ENCODE data around the gene SMIM28.

Gene SMIM28

GRCh38 chr6:138415125-138415524 lies 37.4 kb downstream of the SMIM28 start:
- no peak overlapping the region for H3K4me3 ChIP-seq (ENCODE audit: low read depth, low read length)
- TF ChIP-seq, protein P1, sequence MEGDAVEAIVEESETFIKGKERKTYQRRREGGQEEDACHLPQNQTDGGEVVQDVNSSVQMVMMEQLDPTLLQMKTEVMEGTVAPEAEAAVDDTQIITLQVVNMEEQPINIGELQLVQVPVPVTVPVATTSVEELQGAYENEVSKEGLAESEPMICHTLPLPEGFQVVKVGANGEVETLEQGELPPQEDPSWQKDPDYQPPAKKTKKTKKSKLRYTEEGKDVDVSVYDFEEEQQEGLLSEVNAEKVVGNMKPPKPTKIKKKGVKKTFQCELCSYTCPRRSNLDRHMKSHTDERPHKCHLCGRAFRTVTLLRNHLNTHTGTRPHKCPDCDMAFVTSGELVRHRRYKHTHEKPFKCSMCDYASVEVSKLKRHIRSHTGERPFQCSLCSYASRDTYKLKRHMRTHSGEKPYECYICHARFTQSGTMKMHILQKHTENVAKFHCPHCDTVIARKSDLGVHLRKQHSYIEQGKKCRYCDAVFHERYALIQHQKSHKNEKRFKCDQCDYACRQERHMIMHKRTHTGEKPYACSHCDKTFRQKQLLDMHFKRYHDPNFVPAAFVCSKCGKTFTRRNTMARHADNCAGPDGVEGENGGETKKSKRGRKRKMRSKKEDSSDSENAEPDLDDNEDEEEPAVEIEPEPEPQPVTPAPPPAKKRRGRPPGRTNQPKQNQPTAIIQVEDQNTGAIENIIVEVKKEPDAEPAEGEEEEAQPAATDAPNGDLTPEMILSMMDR (IDR thresholded peaks at IDR 0.05; ENCODE audit: insufficient read depth, low read depth, low read length, missing control alignments): no peak
- no peak for DNase-seq (ENCODE audit: low read depth)

DNA sequence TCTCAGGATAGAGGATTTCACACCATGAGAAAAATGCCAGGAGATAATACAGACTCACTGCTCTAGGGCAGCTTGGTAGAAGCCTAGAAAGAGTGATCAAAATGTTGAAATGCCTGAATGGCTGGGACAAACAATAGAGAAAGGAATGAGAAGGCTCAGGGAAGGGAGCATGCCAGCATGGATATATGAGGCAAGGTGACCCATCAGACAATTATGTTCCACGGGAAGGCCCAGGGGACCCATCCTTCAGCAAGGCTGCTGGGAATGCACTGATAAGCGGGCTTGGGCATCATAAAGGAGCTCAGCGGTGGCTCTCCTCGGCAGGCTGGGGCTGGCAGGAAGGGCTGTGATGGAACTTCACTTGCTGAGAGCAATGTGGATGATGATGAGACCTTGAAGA lies 38.5 kb downstream of the SMIM28 start:
- TF ChIP-seq, protein P1 (IDR thresholded peaks at IDR 0.05; ENCODE audit: insufficient read depth, low read depth, low read length, missing control alignments): no peak
- H3K4me3 ChIP-seq (ENCODE audit: low read depth, low read length): no peak overlapping the region
- DNase-seq (ENCODE audit: low read depth): no peak

DNA sequence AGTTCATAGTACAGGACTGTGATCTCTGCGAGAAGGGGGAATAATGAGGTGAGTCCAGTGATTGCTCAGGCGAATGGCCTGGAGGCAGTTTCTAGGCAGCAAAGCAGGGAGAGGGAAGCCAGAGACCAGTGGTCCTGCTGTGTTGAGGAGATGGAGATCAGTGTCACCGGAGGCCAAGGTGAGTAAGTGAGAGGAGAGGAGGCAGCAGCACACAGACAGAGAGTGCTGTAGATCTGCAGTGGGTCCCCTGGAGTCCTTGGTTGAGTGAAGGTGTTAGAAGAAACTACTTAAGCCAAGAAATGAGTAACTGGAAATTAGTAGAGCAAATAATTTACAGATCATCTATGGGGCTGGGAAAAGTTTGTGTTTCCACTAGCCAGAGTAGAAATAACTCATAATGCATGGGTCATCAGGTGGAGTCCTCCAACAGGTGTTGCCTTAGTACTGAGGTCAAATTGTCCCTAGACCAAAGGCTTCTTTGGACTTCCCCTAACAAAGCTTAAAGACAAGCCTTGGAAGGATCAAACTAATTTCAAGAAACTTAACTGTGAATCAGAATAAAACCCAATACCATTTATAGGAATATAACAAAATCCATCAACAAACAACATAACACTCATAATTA lies 39.9 kb downstream of the SMIM28 start:
- no peak overlapping the region for H3K4me3 ChIP-seq (ENCODE audit: low read depth, low read length)
- DNase-seq (ENCODE audit: low read depth): no peak
- TF ChIP-seq, protein P1 (IDR thresholded peaks at IDR 0.05; ENCODE audit: insufficient read depth, low read depth, low read length, missing control alignments): no peak

DNA sequence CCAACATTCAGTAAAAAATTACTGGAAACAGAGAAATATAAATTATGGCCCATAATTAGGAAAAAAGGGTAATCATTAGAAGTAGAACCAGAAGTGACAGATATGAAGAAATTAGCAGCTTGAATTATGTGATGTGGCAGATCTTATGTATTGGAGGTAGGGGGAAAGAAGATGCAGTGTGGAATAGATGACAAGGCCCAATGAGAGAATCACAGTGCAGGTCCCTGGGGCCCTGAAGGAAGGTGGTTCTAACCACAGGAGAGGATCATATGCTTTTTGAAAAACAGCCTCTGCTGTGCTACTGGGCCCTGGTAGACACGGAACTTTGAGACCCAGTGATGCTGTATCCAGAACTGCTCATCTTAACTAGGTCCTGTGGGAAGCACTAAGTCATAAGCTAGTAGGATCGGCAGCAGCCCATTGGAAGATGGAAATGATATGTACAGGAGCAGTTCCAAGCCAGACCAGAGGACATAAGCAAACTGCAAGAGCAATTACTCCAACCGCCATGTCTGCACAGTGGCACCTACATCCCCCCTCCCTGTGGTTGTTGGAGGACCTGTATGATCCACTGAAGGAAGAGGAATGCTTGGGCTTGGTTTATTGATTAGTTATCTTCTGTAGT lies 40.5 kb downstream of the SMIM28 start:
- DNase-seq (ENCODE audit: low read depth): no peak
- H3K4me3 ChIP-seq (ENCODE audit: low read depth, low read length): no peak overlapping the region
- TF ChIP-seq, protein P1 (IDR thresholded peaks at IDR 0.05; ENCODE audit: insufficient read depth, low read depth, low read length, missing control alignments): no peak

DNA sequence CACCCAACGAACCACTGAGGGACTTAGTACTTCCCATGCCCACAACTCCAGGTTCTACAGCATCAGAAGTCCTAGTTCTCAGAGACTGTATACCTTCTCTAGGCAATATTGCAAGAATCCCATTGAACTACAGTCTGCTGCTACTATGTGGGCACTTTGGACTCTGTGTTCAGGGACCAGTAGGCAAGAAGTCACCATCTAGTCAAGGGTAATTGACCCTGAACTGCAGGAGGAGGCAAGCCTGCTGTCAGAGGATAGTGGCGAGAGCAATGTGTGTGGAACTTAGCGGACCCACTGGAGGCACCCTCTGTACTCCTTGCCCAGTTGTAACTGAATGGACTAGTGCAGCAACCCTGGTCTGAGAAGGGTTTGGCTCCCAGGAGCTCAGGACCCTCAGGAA lies 42.1 kb downstream of the SMIM28 start:
- DNase-seq (ENCODE audit: low read depth): no peak
- TF ChIP-seq, protein P1 (IDR thresholded peaks at IDR 0.05; ENCODE audit: insufficient read depth, low read depth, low read length, missing control alignments): no peak
- H3K4me3 ChIP-seq (ENCODE audit: low read depth, low read length): no peak overlapping the region

DNA sequence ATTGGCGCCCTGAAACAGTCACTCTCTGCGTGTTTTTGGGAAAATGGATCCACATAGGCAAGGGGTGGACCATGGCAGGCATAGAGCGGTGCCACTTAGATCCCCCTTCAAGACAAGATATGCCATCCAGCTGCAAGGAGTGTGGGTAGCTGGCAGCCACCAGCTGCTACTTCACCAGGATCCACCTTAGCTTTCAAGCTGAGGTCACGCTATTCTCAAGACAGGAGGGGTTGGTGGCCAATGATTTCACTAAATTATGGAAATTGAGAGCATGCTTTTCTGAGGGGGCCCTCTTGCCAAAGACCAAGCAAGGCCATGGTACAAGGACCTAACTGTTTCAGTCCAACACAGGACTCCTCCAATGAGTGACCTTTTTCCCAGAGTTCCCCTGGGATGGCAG lies 42.7 kb downstream of the SMIM28 start:
- DNase-seq (ENCODE audit: low read depth): no peak
- H3K4me3 ChIP-seq (ENCODE audit: low read depth, low read length): no peak overlapping the region
- TF ChIP-seq, protein P1 (IDR thresholded peaks at IDR 0.05; ENCODE audit: insufficient read depth, low read depth, low read length, missing control alignments): no peak

DNA sequence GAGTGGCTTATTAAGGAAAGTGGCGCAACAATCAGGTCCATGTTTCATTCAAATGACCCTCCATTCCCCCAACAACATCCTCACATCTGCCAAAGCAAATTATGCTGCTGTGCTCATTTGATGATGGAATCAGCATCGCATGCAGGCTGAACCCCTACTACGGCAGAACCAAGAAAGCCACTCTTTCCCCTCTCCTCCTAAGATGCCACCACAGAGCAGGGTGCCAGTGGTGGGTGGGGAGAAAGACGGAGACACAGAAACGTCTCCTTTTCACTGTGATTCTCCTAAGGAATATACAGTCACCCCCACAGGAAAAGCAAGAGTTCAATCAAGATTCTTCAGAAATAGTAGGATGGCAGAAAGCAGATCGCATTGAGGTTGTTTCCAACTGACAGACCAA lies 43.4 kb downstream of the SMIM28 start:
- TF ChIP-seq, protein P1 (IDR thresholded peaks at IDR 0.05; ENCODE audit: insufficient read depth, low read depth, low read length, missing control alignments): no peak
- DNase-seq (ENCODE audit: low read depth): no peak
- H3K4me3 ChIP-seq (ENCODE audit: low read depth, low read length): no peak overlapping the region
